GM21825 (cell line): ENCODE results near the gene DNAJB1.

Experiments
- ATAC-seq: cut with Tn5 transposase; IDR thresholded peaks from one replicate; pipeline ENCODE4 v1.9.1; 2021; ENCODE audit warnings: mild to moderate bottlenecking, moderate library complexity; ENCODE audit not compliant: unreplicated experiment

Gene DNAJB1

DNA sequence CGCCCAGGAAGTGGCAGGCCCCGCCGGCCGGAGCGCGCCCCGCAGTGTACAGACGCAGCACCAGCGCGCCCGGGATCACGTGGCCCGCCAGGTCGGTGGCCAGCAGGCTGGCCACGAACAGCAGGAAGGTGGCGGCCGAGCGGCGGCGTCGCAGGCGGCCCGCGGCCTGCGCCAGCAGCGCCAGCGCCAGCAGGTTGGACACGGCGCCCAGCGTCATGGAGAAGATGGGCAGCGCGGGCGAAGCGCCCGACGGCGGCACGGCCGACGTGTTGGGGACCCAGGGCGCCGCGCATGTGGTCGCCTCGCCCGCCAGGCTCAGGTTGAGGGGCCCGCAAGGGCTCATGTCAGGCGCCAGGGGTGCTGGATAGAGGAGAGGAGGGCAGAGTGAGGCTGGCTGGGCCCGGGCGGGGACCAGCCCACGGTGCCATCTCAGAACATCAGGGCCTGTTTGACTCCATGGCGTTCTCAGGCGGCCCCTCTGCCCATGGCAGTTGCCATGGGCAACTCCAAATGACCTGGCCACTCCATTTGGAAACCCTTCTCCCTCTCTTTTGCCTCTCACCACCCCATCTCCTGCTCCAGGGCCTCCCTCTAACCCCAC lies 44.1 kb downstream of the DNAJB1 start:
- no peak for ATAC-seq

DNA sequence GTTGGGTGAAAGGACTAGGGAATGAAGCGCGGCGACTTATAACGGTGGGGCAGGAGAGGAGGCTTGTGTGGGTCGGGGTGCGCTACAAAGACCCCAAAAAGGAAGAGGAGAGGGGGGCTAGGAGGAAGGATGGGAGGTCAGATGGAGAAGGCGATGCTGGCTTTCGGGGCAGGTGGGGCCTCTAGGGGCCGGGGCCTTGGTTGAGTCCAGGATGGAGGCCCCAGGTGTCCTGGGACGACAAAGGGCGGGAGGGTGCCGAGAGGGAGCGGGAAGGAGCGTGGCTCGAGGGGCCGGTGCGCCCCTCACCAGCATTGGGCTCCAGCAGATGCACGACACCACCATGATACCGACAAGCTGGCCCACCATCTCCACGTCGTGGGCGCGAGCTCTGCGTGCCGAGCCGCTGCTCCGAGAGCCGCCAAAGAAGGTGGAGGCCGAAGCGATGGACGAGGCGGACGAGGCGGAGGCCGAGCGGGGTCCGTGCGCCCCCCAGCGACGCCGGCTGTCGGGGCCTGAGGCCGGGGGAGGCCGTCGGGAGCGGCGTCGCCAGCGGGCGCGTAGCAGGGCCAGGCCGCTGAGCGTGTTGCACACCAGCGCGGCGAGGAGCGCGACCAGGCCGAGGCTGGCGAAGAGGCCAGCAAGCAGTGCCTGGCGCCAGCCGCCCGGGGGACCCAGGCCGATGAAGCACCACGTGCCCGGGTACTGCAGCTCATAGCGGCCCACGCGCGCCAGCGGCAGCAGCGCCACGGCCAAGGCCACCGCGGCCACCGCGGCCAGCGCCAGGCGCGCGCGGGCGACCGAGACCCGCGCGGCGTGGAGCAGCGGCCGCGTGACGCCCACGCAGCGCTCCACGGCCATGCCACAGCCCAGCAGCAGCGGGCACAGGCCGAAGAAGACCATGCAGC lies 44.9 kb downstream of the DNAJB1 start:
- no peak for ATAC-seq

DNA sequence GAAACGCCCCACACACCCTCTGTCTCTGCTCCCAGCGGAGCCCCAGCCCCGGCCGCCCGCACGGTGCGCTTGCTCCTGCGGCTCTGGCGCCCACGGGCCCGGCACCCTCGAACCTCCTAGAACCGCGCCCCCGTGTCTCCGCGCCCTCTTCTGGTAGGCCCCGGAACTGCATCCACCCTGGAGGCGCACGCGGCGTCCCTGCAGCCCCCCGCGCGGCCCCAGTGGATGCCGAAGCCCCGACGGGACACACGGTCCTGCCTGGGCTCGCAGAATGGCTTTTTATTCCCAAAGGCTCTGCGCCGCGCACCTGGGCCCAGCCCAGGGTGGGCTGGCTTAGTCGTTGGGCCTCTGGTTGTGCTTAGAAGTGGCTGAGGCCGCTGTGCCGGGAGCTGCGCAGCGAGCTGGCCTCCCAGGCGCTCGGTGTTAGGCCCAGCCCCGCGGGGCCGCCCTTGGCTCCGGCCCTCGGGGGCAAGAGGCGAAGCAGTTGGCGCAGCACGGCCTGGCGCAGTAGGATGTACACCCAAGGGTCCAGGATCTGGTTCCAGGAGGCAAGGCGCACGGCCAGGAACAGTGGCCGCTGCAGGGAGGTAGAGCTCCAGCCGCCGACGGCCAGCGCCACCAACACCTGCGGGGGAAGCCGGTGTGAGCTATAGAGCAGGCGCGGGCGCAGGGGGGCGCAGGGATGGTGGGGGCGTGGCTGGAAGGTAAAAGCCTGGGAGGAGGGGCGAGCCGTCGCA lies 45.8 kb downstream of the DNAJB1 start:
- no peak for ATAC-seq

DNA sequence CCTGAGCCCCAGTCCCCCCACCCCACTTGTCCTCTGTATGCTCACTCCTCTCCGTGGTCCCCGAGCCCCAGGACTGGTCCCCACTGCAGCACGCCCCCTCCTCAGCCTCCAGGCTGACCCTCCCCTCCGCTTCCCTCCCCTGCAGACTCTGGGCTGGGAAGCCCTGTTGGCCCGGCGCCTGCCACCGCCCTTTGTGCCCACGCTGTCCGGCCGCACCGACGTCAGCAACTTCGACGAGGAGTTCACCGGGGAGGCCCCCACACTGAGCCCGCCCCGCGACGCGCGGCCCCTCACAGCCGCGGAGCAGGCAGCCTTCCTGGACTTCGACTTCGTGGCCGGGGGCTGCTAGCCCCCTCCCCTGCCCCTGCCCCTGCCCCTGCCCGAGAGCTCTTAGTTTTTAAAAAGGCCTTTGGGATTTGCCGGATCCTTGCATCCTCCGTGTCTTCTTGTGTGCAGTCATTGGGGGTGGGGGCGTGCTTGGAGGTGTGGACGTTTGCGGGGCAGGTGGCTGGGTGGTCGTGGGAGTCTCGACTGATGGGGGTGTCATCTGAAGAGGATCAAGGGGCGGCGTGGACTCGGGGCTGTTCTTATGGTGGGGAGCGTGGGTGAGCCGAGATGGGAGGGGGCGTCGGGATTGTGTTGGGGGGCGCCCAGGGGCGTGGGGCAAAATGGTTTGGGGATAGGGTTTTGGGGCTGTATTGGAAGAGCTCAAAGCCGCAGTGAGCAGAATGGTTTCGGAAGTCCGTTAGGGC lies 46.6 kb downstream of the DNAJB1 start:
- no peak for ATAC-seq

DNA sequence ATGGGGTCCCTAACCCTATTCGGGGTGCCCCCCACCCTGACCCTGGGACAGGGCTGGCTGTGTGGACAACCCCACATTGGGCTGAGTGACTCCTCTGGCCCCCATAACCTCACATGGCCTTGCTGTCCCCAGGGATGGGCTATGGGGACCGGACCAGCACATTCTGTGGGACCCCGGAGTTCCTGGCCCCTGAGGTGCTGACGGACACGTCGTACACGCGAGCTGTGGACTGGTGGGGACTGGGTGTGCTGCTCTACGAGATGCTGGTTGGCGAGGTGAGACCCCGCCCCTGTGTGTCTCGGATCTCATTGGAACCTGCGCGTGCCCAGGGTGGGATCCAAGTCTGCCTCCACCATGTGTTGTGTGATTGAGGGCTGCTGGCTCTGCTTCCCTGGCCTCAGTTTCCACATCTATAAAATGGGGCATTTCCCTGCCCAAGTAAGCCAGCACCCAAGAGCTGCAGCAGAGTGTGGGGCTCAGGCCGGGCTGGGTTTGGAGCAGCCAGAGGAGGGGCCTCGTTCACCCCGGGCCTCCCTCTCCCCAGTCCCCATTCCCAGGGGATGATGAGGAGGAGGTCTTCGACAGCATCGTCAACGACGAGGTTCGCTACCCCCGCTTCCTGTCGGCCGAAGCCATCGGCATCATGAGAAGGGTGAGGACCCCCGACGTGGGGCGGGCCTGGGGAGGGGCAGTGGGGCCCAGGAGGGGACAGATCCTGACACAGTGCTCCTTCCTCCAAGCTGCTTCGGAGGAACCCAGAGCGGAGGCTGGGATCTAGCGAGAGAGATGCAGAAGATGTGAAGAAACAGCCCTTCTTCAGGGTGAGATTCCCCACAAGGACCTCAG lies 47.9 kb downstream of the DNAJB1 start:
- no peak for ATAC-seq

DNA sequence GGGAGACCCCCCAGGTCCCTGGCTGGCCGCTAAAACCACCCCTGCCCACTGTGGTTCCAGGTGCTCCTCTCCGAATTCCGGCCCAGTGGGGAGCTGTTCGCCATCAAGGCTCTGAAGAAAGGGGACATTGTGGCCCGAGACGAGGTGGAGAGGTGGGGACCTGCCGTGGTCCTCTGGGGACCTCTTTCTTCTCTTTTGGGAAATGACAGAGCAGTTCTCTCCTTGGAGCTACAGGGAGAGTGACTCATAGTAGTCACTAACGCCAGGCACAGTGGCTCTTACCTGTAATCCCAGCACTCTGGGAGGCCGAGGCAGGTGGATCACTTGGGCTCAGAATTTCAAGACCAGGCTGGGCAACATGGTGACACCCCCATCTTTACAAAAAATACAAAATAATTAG lies 50.4 kb downstream of the DNAJB1 start:
- no peak for ATAC-seq

DNA sequence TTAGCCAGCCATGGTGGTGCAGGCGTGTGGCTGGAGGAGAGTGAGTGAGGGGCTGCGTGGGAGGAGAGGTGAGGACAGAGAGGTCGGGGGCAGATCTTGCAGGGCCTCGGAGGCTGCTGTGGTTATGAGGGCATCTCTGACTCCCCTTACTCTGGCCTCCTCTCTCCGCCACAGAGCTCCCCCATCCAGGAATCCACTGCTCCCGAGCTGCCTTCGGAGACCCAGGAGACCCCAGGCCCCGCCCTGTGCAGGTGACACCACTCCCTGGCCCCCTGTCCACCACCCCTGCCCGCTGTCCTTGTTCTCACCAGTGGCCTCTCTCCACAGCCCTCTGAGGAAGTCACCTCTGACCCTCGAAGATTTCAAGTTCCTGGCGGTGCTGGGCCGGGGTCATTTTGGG lies 50.8 kb downstream of the DNAJB1 start:
- ATAC-seq = no peak
